Smooth muscle cell (in vitro differentiated cells): ENCODE results near the gene ADPRM. TPM values are rescaled to one million over a fixed set of nuclear protein-coding genes. Genes with fewer than 3 reads are reported as not detected.

Experiments used
- DNase-seq: peaks from one replicate; lab custom pipeline; 2025; ENCODE audit not compliant: unreplicated experiment; lab: John Stamatoyannopoulos, UW
- H2AFZ ChIP-seq: fragments of 200-600 bp; sonication (generic); 2 replicates; pipeline ENCODE4 v1.6.0; 2016; ENCODE audit warnings: antibody characterized with exemption, low read depth, mild to moderate bottlenecking
- H3F3A ChIP-seq: fragments of 200-600 bp; sonication (generic); 2 replicates; pipeline ENCODE4 v1.6.0; 2017; ENCODE audit warnings: antibody characterized with exemption, low read depth
- H3K27ac ChIP-seq: fragments of 200-600 bp; sonication (generic); 2 replicates; pipeline ENCODE4 v1.5.1; 2016; ENCODE audit warnings: low read depth, mild to moderate bottlenecking
- H3K27me3 ChIP-seq: fragments of 200-600 bp; sonication (generic); 2 replicates; pipeline ENCODE4 v1.6.1; 2016; ENCODE audit warnings: low read depth, mild to moderate bottlenecking
- H3K36me3 ChIP-seq: fragments of 200-600 bp; sonication (generic); 2 replicates; pipeline ENCODE4 v1.5.1; 2016; ENCODE audit warnings: low read depth
- H3K4me1 ChIP-seq: fragments of 200-600 bp; sonication (generic); 2 replicates; pipeline ENCODE4 v1.5.1; 2016; ENCODE audit warnings: low read depth
- H3K4me2 ChIP-seq: fragments of 200-600 bp; sonication (generic); 2 replicates; pipeline ENCODE4 v1.6.0; 2016; ENCODE audit warnings: mild to moderate bottlenecking
- H3K4me3 ChIP-seq: fragments of 200-600 bp; sonication (generic); 2 replicates; pipeline ENCODE4 v1.5.1; 2016; ENCODE audit warnings: mild to moderate bottlenecking
- H3K79me2 ChIP-seq: fragments of 200-600 bp; sonication (generic); 2 replicates; pipeline ENCODE4 v1.6.0; 2016; ENCODE audit warnings: low read depth, mild to moderate bottlenecking
- H3K9ac ChIP-seq: fragments of 200-600 bp; sonication (generic); 2 replicates; pipeline ENCODE4 v1.6.0; 2016; ENCODE audit warnings: low read depth
- H3K9me3 ChIP-seq: fragments of 200-600 bp; sonication (generic); replicated peaks from 2 replicates; pipeline ENCODE4 v1.5.1; 2016; ENCODE audit warnings: low read depth
- H4K20me1 ChIP-seq: fragments of 200-600 bp; sonication (generic); 2 replicates; pipeline ENCODE4 v1.6.0; 2016; ENCODE audit warnings: low read depth
- CTCF ChIP-seq: fragments of 200-600 bp; sonication (generic); IDR thresholded peaks from 2 replicates; pipeline ENCODE4 v1.5.1; 2017; ENCODE audit warnings: borderline replicate concordance, mild to moderate bottlenecking, antibody characterized with exemption; ENCODE audit not compliant: insufficient read depth, poor library complexity, severe bottlenecking
- WGBS: methylation state at CpG from one replicate; pipeline ENCODE4 v1.1.7; 2016; ENCODE audit warnings: low lambda C conversion rate; 5-methylcytosine and 5-hydroxymethylcytosine counted together
- polyA plus RNA-seq: library from polyadenylated mRNA; unstranded; fragments of >200 nt; fragmentation: Nextera tagmentation; extraction: Ambion mirVana; gene quantifications from 2 replicates; pipeline ENCODE4 v1.2.1, GENCODE V29; 2016
- total RNA-seq: library from RNA; depleted of rRNA; stranded (reverse); fragments of >200 nt; gene quantifications from 2 replicates; pipeline ENCODE4 v1.2.3, GENCODE V29; 2014

Gene ADPRM
- total and polyA plus RNA-seq, 2 experiments from 2014 or later = 8.3 to 11.3 TPM

- Histone ChIP-seq H3F3A (no peaks in the 10 kb centered on the region), H3K4me1 (no peaks in the 10 kb centered on the region), H3K4me3 (no peak overlapping the region), H3K4me2 (no peak overlapping the region), H3K9me3 (no peaks in the 10 kb centered on the region), H3K27ac (no peak overlapping the region), H3K9ac (no peak overlapping the region), H4K20me1 (no peaks in the 10 kb centered on the region), H2AFZ (no peak overlapping the region), H3K36me3 (no peaks in the 10 kb centered on the region), H3K27me3 (no peaks in the 10 kb centered on the region), H3K79me2 (no peaks in the 10 kb centered on the region)
- DNase-seq = no peak
- no peak for TF ChIP-seq CTCF
- 88% methylated on average over 5 of the region's 5 CpGs for WGBS
These were observed 43.4 kb upstream of the ADPRM start for GRCh38 chr17:10653987-10654386.

- Histone ChIP-seq H3K4me2 (no peak within 1 kb of the TSS), H3F3A (no peaks in the 10 kb centered on the region), H3K9me3 (no peaks in the 10 kb centered on the region), H3K27me3 (no peaks in the 10 kb centered on the region), H3K4me3 (no peak within 1 kb of the TSS), H3K27ac (no peak within 1 kb of the TSS), H4K20me1 (no peaks in the 10 kb centered on the region), H3K9ac (no peak within 1 kb of the TSS), H2AFZ (no peak within 1 kb of the TSS), H3K79me2 (no peaks in the 10 kb centered on the region), H3K4me1 (no peaks in the 10 kb centered on the region), H3K36me3 (no peaks in the 10 kb centered on the region)
- no peak for DNase-seq
- no peak for TF ChIP-seq CTCF
- WGBS = 79% methylated on average over 15 of the region's 15 CpGs
These were observed 40.2 kb upstream of the ADPRM start, which contains the start of gene MYH3 for GRCh38 chr17:10657148-10657547. Gene MYH3, minus strand, starts transcription at chr17:10657309. Its CDS starts 2,245 bp downstream, at chr17:10655064.

GRCh38 chr17:10657879-10658278, 39.5 kb upstream of the ADPRM start:
- Histone ChIP-seq H3K4me3 (no peak overlapping the region), H3K9me3 (no peaks in the 10 kb centered on the region), H4K20me1 (no peaks in the 10 kb centered on the region), H2AFZ (no peak overlapping the region), H3K4me1 (no peaks in the 10 kb centered on the region), H3K4me2 (no peak overlapping the region), H3K9ac (no peak overlapping the region), H3K27me3 (no peaks in the 10 kb centered on the region), H3K79me2 (no peaks in the 10 kb centered on the region), H3K36me3 (no peaks in the 10 kb centered on the region), H3K27ac (no peak overlapping the region), H3F3A (no peaks in the 10 kb centered on the region)
- WGBS = 88% methylated on average over 10 of the region's 10 CpGs
- no peak for TF ChIP-seq CTCF
- DNase-seq = no peak

GRCh38 chr17:10661437-10661836, 36.0 kb upstream of the ADPRM start:
- H3K9ac ChIP-seq = no peak overlapping the region
- H3K4me1 ChIP-seq = no peaks in the 10 kb centered on the region
- no peaks in the 10 kb centered on the region for H3K27me3 ChIP-seq
- H3K4me3 ChIP-seq = no peak overlapping the region
- H3K36me3 ChIP-seq = no peaks in the 10 kb centered on the region
- no peak for TF ChIP-seq CTCF
- H3K27ac ChIP-seq = no peak overlapping the region
- no peak overlapping the region for H3K4me2 ChIP-seq
- no peak for DNase-seq
- no peaks in the 10 kb centered on the region for H4K20me1 ChIP-seq
- no peaks in the 10 kb centered on the region for H3F3A ChIP-seq
- H2AFZ ChIP-seq = no peak overlapping the region
- no peaks in the 10 kb centered on the region for H3K79me2 ChIP-seq
- no peaks in the 10 kb centered on the region for H3K9me3 ChIP-seq
- WGBS = 81% methylated on average over 10 of the region's 10 CpGs
